ENCODE data around the gene MCC.
A peak's percentile ranks its signal among the peaks of the same experiment; 100 is the strongest.

MCC gene

DNA sequence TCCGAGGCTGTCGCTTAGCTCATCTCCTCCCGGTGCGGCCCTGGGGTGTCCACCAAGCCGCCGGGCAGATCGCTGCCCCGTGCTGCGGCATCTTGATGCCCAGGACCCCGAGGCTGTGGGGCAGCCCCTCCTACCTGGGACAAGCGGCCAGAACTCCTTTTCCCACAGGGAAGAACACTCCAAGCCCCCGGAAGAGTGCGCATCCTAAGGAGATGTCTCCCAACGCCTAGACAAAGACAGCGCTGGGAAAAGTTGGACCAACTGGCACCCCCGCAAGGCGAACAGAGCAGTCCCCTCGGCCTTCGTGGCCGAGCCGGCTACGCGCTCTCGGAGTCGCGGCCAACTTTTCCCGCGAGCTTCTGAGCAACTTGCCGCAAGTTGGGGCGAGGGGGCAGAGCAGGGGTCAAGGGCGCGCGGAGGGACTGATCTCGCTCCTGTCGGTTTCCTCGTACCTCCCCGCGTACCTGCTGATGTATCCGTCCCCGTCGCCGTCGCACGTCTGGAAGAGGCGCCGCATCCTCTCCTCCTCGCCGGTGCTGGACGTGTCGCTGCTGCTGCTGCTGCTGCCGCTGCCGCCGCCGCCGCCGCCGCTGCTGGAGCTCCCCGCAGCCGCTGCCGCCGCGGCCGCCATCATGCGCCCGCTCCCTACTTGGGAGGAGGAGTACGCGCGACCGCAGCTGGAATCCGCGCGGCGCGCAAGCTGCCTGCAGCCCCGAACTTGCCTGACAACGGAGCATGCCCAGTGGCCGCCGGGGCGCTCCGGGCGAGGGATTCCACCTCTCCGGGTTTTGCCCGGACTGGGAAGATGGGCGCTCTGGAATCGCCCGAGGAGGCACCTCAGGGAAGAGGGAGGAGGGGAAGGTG is at the start of gene MCC:
MCC (minus strand) TSS at position 673 of the 864 bp plus-strand sequence.
- no peak for FAIRE-seq

DNA sequence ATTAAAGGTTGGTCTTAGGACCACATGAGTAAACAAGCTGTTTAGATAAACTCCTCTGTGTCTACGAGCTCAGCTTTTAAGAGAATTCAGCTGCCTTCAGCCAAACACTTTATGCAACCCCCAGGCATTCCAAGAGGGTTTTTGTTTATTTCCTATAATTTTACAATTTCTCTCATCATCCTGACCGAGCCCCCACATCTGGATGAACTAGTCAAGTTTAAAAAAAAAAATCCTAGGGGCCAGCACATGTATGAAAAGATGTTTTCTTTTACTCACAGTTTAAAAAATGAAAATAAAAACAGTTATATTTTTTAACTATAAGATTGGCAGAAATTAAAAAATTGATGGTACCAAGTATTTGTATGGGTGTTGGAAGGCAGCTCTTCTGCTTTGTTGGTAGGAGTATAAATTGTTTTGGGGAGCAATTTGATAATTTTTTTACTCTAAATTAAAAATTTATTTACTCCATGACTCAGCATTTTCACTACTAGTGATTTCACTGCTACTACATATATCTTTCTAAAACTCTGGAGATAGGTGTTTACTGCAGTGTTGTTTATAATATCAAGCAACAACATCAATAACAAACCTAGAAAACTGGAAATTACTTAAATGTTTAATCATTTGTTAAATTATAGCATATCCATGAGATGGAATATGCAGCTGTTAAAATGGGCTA is 43.4 kb upstream of the MCC start:
- FAIRE-seq, result no peak

DNA sequence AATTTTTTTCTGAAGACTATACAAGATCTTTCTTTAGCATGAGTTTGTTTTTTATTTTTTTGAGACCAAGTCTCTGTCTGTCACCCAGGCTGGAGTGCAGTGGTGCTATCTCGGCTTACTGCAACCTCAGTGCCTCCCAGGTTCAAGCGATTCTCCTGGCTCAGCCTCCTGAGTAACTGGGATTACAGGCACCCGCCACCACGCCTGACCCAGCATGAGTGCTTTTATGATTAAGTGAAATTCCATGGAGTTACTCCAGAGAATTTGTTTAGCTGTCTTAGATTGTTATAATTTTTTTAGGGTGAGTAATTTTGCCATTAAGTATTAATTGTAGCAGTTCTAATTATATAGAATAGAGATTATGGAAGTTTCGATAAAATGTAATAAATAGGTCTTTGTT is 39.5 kb upstream of the MCC start:
- FAIRE-seq, result no peak

DNA sequence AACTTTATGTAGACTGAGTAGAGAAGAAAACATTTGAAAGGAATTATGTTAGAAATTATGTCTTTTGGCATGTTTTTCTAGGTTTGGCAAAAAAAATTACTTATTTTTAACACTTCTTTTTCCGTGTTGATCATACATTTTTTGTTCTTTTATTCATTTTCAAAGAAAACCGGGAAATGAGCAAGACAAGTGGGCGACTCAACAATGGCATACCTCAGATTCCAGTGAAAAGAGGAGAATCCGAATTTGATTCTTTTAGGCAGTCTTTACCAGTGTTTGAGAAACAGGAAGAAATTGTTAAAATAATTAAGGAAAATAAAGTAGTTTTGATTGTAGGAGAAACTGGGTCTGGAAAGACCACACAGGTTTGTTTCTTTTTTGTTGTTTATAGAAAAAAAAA is 38.2 kb upstream of the MCC start:
- FAIRE-seq, result no peak

DNA sequence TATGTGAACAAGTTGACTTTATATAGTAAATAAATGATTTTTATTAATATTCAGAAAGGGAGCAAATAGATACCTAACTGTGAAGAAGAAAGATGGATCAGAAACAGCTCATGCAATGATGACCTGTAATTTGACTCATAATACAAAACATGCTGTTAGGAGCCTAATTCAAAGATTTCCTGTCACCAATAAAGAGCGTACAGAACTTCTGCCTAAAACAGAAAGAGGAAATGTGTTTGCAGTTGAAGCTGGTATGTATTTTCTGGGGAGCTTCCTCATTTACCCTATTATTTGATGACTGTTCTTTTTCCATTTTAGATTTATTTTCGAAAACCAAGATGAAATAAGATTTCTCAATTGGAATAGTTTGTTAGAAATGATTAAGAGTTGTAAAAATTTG is 36.7 kb upstream of the MCC start:
- no peak for FAIRE-seq

DNA sequence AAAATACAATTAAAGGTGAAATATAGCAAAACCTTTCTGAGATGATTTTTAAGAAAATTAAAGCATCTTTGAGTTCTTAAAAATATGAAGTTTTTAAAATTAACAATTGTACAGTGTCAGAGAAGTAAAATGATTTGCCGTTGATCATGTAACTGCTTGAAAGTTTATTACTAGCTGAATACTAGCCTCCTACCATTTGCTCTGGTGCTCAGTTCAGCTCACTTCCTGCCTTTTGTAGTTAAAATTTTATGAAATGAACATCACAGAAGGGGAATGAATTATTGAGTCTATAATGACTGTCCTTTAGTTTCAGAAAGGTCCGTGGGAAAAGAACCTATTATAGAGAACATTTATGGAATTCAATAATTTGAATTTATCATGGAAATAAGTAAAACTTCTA is 34.9 kb upstream of the MCC start:
- no peak for FAIRE-seq

DNA sequence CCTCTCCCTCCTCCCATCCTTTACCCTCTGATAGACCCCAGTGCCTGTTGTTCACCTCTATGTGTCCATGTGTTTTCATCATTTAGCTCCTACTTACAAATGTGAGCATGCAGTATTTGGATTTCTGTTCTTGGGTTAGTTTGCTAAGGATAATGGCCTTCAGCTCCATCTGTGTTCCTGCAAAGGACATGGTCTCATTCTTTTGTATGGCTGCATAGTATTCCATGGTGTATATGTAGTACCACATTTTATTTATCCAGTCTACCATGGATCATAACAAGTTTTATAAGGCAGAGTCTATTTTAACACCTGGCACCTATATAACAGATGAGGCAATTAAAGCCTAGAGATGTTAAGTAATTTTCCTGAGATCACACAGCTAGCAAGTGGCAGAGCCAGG is 32.6 kb upstream of the MCC start:
- no peak for FAIRE-seq

DNA sequence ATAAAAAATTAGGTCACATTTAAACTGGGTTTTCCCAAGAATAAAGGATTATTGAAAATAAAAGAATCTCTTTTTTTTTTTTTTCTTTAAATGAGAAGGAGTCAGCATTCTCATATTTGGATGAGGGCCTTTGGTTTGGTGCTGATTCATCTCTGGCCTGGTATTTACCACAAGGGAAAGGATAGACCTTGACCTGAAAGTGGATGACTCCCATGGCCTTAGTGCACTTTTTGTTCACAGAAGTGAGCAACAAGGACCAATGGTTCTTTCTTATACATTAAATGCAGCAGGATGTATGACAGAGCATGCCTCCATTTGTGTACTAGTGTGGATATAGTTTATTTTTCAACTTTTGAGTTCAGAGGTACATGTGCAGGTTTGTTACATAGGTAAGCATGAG is 32.2 kb upstream of the MCC start:
- FAIRE-seq, result peak; percentile 23

DNA sequence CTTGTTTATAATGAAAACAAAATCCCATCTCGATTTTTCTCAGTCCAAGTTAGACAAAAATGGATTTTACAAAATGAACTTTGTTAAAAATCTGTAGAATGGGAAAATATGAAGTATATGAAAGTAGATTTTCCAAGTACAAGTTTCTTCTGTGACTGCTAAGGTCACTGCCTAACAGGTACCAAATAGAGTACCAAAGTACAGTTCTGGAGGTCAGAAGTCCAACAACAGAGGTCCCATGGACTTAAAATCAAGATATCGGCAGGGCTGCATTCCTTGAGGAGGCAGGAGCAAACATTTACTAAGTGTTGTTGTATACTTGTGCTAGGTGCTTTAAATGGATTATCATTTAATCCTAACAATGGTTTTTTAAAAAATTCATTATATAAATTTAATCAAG is 31.2 kb upstream of the MCC start:
- FAIRE-seq, result no peak

DNA sequence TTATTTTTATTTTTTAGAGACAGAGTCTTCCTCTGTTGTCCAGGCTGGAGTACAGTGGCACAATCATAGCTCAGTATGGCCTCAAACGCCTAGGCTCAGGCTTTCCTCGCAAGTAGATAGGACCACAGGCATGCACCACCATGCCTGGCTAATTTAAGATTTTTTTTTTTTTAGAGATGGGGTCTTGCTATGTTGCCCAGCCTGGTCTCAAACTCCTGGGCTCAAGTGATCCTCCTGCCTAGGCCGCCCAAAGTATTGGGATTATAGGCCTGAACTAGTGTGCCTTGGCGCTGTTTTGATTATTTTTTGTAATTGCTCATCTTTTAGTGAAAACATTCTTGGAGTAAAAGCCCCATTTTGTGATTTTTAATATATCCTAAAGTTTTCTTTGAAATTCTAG is 30.6 kb upstream of the MCC start:
- no peak for FAIRE-seq

DNA sequence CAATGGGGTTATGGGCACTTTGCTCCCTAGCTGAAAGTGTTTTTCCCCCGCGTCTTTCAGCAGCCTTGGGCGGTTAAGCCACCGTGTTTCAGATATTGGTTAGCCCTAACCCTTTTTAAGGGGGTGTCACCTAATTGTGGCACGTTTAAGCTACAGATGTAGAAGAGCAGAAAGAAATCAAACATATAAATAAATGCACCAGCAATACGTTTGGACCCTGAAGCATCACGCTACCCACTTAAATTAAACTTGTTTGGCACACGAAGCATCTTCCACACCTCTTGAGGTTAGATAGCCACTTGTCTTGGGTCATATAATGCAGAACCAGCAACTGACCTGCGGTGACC is 26.0 kb upstream of the MCC start:
- no peak for FAIRE-seq

DNA sequence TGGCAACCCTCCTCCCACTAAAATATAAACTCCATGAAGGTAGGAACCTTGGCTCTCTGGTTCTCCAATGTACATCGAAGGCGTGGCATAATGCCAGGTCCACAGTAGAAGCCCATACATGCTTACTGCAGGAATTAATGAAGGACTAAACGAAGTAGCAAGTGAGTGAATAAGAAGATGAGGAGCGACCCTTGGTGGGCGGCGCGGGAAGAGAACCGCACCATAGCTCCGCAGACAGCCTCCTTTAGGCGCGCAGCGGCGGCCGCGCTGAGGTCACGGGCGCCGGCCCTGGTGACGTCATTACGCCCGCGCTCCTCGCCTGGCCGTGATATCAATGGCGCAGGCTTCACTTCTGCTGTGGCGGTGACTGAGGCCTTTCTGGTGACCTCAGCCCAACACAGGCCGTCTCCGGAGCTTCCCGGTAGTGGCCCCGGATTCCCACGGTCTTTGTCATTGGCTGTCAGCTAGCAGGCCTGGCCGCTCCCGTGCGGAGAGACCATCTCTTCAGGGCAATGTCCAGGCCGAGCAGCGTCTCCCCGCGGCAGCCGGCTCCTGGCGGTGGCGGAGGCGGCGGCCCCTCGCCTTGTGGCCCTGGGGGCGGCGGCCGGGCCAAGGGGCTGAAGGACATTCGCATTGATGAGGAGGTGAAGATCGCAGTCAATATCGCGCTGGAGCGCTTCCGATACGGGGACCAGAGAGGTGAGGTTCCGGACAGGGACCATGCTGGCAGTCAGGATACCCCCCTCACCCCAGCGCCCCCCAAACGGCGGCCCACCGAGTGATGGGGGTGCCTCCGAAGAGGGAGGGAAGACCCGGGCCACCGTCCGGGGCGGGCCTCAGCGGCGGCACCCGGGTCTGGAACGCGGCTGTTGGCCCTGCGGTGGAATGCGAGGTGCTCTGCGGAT is 25.4 kb upstream of the MCC start, which contains the start of gene YTHDC2:
YTHDC2 (plus strand) TSS at position 311 of the 905 bp plus-strand sequence; CDS start at position 513, 202 bp downstream.
- FAIRE-seq, result no peak

DNA sequence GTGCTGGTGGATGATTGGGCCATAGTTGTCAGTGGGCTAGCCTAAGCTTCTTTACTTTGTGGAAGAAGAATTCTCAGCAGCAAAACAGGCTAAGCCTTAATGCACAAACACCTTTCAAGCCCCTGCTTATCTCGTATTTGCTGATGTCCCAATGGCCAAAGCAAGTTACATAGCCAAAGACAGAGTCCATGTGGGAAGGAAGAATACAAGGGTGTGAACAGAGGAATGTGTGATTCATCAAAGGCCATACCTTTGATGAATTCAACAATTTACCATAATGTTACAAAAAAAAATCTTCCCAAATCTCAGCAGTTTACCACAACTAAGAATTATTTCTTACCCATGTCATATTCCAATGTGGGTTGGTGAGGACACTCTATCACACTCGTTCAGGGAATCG is 24.1 kb upstream of the MCC start:
- no peak for FAIRE-seq

DNA sequence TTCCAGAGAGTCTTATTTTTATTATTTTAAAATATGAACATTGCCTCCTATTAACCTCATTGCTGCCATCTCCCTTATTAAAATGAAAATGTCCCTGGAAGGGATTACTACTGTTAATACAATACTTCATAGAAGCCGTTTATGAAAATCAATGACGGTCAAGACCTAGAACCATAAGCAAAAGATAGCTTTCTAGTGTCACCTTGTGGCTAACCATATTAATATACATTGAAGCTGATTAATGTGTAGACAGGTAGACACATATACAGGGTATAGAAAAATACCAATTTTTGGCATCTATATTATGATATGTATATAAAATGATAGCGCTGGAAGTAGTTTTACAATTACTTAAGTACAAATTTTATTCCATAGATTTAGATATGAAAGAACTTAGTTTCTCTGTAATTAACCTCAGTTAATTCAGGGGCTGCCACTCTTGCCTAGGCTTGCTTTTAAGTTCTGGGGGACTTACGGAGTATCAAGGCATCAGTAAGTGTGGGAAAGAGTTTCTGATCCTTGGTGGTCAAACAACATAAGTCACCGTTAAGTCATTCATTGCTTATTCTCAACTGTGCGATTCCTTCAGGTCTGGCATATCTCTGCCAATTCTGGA is 22.7 kb upstream of the MCC start:
- peak; percentile 76 for FAIRE-seq

DNA sequence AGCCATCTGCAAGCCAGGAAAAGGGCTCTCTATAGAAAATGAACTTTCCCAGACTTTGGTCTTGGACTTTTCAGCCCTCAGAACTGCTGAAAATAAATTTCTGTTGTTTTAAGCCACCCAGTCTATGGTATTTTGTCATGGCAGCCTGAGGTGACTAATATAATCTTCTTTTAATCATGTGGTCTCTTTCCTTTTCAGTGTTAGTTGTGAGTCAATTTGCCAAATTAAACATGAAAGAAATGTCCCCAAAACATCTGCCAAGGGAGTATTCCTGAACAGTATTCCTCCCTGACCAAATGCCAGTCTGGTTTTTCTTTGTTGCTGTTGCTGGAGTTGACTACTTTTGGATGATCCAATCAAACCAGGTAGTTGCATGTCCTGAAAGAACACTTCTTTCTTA is 20.5 kb upstream of the MCC start:
- FAIRE-seq, result no peak

DNA sequence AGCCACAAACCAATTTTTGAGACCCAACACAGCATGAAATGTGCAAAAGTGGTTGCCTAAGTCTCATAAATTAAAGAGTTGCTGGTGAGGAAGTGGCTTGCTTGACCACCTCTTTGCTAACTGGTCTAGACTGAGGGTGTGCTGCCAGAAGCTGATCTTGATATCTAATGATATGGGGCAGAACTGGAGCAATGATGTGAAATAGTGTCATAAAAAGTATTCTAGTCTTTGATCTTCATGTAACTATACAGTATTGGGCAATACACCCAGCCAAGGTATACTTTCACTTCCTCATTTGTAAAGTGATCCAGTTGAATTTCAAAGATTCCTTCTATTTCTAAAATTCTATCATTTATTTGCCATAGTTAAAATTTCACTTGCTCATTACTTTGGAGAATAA is 19.3 kb upstream of the MCC start:
- FAIRE-seq, result no peak

DNA sequence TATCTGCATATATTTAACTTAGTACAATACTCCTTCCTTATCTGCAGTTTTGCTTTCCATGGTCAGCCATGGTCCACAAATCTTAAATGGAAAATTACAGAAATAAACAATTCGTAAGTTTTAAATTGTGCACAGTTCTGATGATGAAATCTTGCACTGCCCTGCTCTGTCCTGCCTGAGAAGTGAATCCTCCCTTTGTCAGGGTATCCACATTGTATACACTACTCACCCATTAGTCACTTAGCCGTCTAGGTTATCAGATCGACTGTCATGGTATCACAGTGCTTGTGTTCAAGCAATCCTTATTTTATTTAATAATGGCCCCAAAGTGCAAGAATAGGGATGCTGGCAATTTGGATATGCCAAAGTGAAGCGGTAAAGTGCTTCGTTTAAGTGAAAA is 16.9 kb upstream of the MCC start:
- FAIRE-seq, result no peak

DNA sequence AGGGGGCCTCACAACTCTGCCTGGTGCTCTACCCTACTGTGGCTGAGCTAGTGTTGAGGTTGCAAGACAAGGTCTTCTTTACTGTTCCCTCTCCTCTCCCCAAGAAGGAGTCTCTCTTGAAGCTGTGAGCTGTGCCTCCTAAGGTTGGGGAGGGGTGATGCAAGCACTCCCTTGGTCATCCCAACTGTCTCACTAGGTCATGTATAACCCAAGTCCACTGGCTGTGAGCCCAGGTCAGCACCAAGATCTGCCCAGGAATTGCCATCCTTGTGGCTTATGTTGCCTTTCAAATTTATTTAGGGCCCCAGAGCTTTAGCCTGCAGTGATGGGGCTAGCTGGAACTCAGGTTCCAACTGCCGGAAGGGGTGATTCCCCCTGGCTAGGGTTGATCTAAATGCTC is 14.9 kb upstream of the MCC start:
- FAIRE-seq, result no peak

DNA sequence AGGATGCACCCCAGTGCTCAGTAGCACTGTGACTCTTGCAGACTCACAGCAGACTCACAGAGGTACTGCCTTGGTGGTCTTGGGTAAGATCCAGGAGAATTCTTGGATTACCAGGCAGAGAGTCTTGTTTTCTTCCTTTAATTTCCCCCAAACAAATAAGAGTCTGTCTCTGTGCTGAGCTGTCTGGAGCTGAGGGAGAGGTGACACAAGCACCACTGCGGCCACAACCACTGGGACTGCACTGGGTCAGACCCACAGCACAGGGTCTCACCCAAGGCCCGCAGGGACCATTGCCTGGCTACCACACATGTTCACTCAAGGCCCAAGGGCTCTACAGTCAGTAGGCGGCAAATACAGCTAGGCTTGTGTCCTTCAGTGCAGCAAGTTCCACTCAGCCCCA is 13.8 kb upstream of the MCC start:
- no peak for FAIRE-seq

DNA sequence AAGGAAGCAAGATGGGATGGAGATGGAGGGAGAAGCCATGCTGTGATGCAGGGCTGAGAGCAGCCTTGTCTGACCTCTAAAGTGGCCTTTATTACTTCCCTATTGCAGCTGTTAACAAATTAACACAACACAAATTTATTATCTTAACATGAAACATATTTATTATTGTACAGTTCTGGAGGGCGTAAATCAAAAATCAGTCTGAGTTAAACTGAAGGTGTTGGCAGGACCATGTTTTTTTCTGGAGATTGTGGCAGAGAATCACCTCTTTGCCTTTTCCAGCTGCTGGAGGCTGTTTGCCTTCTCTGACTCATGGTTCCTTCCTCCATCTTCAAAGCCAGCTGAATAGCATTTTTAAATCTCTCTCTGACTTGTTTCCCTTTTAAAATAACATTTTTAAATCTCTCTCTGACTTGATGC is 7.2 kb upstream of the MCC start:
- no peak for FAIRE-seq

DNA sequence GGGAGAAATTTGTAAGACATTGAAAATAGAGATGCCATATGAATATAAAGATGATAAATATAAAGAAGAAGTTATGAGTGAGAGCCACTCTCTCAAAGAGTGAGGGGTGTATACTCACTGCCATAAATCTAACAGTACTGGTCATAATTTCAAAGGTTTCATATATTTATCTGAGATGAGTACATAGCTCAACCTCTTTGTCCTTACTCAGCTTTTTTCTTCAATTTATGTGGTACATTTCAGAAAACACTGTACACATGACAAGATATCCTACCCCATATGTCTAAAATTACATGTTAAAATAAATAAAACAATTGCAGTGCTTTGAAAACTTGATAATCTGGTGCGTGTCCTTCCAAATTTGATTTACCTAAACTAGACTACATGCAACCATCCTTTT is 5.2 kb upstream of the MCC start:
- no peak for FAIRE-seq

DNA sequence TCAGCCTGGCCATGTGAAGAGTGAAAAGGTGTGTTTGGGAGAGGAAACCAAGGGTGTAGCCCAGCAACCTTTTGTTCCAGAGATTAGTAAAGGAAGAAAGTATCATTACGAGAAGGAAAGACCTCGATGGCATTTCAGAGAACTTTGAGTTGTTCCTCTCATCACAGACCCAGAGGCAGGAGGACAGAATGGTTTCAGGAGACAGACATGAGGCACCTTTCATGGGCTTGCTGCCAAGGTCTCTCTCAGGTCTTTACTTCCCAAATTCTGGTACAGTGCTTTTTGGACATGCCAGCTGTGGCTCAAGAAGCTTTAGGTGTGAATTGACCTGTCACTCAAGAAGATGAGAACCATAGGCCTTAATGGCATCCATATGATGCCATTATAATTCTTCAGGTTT is 2.8 kb upstream of the MCC start:
- FAIRE-seq, result no peak

DNA sequence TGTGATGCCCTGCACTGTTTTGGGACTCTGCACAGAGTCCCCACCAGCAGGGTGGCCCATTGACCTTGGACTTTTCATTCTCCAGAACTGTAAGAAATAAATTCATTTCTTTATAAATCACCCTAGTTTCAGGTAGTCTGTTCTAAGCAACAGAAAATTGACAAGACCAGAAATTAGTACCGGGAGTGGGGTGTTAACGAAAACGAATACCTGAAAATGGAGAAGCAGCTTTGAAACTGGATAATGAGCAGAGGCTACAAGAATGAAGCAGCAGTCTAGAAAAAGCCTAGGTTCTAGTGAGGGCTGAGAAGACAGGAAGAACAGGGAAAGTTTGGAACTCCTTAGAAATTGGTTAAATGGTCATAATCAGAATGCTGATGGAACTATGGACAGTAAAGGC is 2.1 kb upstream of the MCC start:
- FAIRE-seq, result no peak
